ENCODE data around the gene MBD5. TPM values are rescaled to one million over a fixed set of nuclear protein-coding genes. Genes with fewer than 3 reads are reported as not detected.
A peak's percentile ranks its signal among the peaks of the same experiment; 100 is the strongest.
"Not testable (repeated sequence)": the region's sequence is repeated elsewhere in the genome, so short reads cannot be mapped to it uniquely, and the experiment has no call there.

MBD5 gene
- 72.5 TPM for total RNA-seq

- peak; percentile 63 for DNase-seq (ENCODE audit: low spot score)
- intact Hi-C loops (cut with DNase I), result no loop called here
- ATAC-seq, result peak; percentile 47
These were observed at the start of gene MBD5 for GRCh38 chr2:148021059-148021861. Gene MBD5, plus strand, starts transcription at chr2:148021091.

GRCh38 chr2:147976102-147976501 lies 44.8 kb upstream of the MBD5 start:
- ATAC-seq (no peak), DNase-seq (ENCODE audit: low spot score) (no peak)
- intact Hi-C loops (cut with DNase I), result no loop called here

- intact Hi-C loops (cut with DNase I), result no loop called here
- no peak for DNase-seq (ENCODE audit: low spot score)
- no peak for ATAC-seq
These were observed 43.2 kb upstream of the MBD5 start for GRCh38 chr2:147977679-147978078.

DNA sequence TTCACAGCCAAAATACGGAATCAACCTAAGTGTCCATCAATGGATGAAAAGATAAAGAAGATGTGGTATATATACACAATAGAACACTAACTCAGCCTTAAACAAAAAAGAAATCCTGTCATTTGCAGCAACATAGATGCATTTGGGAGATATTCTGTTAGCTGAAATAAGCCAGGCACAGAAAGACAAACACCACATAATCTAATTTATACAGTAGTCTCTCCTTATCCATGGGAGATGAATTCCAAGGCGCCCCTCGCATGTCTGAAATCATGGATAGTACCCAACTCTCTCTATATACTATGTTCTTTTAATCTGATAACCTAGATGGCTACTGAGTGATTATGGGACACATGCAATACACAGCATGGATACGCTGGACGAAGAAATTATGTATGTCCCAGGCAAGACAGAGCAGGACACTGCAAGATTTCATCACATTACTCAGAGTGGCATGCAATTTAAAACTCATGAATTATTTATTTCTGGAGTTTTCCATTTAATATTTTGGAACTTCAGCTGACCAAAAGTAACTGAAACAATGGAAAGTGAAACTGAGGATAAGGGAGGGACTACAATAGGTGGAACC lies 39.9 kb upstream of the MBD5 start:
- DNase-seq (ENCODE audit: low spot score) (no peak), ATAC-seq (no peak)
- intact Hi-C loops (cut with DNase I), result no loop called here

GRCh38 chr2:147989102-147989501 lies 31.8 kb upstream of the MBD5 start:
- intact Hi-C loops (cut with DNase I), result no loop called here
- DNase-seq (ENCODE audit: low spot score), result no peak
- ATAC-seq, result no peak

DNA sequence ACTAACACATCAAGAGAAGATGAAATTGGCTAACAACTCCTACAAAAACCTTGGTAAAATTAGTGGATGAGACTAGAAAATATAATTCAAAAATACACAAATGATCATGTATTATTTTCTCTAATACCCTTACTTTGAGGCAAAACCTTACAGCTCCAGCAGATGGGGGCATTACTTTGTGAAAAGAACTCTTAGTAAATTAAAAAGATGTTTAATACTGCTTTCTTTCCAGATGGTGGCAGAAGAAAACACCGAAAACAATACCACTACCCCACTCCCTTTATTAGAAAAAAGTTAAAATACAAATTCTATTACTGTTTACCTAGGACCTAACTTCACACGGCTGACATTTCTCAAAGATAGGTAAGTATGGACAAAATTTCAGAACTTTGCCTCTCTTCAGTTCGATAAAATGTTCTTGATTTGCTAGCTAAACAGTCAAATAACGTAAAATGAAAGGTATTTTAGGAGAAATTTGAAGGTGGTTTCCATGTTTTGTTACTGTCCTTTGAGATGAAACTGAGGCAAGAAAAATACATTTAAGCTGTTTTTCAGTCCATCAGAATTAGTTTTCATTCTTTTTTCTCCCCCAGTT lies 31.0 kb upstream of the MBD5 start:
- peak; percentile 80 for ATAC-seq
- DNase-seq (ENCODE audit: low spot score), result no peak
- intact Hi-C loops (cut with DNase I), result no loop called here

- intact Hi-C loops (cut with DNase I); DNase-seq (ENCODE audit: low spot score); ATAC-seq: not testable (repeated sequence)
These were observed 25.9 kb upstream of the MBD5 start for GRCh38 chr2:147994965-147995364.

- ATAC-seq (no peak), DNase-seq (ENCODE audit: low spot score) (no peak)
- intact Hi-C loops (cut with DNase I), result no loop called here
These were observed 24.1 kb upstream of the MBD5 start for GRCh38 chr2:147996828-147997227.

DNA sequence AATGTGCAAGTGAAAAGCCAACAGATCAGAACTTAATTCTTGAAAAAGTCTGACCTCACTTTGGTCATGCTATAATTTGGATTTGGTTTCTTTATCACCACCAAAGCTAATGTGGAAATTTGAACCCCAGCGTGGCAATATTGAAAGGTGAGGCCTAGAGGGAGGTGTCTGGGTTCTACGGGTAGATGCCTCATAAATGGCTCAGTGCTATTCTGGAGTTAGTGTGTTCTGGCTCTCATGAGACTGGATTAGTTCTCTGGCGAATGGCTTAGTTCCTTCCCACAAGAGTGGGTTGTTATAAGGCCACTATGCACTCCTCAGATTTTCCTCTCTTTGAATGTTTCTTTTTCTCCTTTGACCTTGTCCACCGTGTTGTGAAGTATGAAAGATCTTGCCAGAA lies 22.7 kb upstream of the MBD5 start:
- intact Hi-C loops (cut with DNase I), result no loop called here
- DNase-seq (ENCODE audit: low spot score), result no peak
- ATAC-seq, result no peak

DNA sequence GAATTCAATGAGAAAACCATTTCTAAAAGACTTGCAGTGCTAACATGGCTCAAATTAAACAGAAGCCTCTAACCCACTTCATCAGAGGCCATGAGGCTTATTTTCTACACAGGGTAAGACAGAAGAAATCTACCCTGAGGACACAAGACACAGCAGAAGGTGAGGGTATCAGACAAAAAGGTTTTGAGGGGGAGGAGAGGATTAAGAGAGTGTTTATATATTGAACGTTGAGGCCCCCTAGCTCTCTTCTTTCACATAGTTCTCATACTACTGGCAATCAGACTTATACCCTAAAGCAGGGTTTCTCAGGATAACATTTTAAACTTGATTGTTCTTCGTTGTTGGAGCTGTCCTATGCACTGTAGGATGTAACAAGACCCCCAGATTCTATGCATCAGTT lies 21.8 kb upstream of the MBD5 start:
- DNase-seq (ENCODE audit: low spot score) (no peak), ATAC-seq (no peak)
- intact Hi-C loops (cut with DNase I), result no loop called here

GRCh38 chr2:148000095-148000494 lies 20.8 kb upstream of the MBD5 start:
- DNase-seq (ENCODE audit: low spot score), result no peak
- ATAC-seq, result no peak
- intact Hi-C loops (cut with DNase I), result loop anchor here (5.0 kb wide), 1 partner anchor 267 kb away; no protein-coding TSS in a partner anchor

DNA sequence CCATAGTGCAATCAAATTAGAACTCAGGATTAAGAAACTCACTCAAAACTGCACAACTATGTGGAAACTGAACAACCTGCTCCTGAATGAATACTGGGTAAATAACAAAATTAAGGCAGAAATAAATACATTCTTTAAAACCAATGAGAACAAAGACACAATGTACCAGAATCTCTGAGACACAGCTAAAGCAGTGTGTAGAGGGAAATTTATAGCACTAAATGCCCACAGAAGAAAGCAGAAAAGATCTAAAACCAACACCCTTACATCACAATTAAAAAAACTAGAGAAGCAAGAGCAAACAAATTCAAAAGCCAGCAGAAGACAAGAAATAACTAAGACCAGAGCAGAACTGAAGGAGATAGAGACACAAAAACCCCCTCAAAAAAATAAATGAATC lies 18.5 kb upstream of the MBD5 start:
- not testable (repeated sequence) for ATAC-seq; DNase-seq (ENCODE audit: low spot score)
- intact Hi-C loops (cut with DNase I), result loop anchor here (5.0 kb wide), 1 partner anchor 265 kb away; no protein-coding TSS in a partner anchor

DNA sequence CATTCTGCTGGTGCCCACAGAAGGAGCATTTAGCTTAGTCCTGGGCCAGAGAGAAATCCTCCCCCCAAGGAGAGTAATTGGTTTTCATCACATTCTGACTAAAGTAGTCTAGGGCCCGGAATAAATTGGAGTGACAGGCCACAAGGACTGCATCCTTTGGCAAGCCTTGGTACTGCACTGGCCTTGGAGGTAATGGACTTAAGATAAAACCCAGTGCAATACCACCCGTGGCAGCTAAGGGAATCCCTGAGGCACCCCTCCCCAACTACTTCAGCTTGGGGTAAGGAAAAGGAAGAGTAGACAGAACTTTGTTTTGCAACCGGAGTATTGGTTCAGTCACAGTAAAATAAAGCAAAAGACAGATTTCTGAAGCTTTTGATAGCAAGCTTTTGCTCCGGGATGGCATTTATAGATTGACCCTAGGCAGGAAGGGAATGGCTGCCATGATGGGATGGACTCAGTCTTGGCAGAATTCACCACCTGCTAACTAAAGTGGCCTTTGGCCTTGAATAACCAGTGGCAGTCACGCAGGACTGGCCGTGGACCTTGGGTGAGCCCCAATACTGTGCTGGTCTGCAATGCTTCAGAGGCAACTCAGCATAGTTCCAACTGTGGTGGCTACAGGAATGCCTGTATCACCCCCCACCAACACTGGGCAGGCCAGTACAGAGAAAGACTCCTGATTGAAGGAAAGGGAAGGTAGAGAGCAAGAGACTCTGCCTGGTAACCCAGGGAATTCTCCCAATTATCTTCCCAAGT lies 14.5 kb upstream of the MBD5 start:
- intact Hi-C loops (cut with DNase I), result no loop called here
- ATAC-seq, result no peak
- no peak for DNase-seq (ENCODE audit: low spot score)

DNA sequence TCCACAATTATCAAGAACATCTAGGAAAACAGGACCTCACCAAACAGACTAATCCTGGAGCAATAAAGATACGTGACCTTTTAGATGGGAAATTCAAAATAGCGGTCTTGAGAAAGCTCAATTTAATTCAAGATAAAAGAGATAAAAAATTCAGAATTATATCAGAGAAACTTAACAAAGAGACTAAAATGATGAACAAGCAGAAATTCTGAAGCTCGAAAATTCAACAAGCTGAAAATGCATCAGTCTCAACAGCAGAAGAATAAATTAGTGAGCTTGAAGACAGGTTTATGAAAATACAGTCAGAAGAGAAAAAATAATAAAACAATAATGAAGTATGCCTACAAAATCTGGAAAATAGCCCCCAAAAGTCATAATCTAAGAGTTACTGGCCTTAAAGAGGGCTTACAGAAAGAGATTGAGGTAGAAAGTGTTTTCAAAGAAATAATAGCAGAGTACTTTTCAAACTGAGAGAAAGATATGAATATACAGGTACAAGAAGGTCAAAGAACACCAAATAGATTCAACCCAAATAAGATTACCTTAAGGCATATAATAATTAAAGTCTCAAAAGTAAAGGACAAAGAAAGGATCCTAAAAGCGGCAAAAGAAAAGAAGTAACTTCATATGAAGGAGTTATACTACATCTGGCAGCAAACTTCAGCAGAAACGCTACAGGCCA lies 13.5 kb upstream of the MBD5 start:
- intact Hi-C loops (cut with DNase I), result no loop called here
- no peak for ATAC-seq
- DNase-seq (ENCODE audit: low spot score), result no peak

DNA sequence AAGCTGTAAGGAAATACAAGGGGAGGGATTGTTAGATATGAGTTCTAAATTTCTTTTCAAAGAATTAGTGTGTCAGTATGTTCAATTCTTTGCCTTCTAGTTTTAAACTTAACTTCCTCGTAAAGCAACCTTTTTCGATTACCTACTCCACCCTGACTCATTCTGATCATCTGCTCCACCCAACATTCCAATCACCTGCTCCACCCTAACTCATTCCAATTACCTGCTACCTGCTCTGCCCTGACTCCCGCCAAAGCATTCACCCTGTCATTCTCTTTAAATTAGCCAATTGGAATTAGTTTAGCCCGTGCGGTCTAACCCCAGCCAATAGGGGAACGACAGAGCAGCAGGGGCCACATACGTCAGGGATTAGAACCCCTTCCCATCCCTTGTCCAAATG lies 12.5 kb upstream of the MBD5 start:
- DNase-seq (ENCODE audit: low spot score); ATAC-seq; intact Hi-C loops (cut with DNase I): not testable (repeated sequence)

GRCh38 chr2:148013876-148014275 lies 7.0 kb upstream of the MBD5 start:
- no peak for ATAC-seq

GRCh38 chr2:148014616-148015015 lies 6.3 kb upstream of the MBD5 start:
- ATAC-seq (no peak), DNase-seq (ENCODE audit: low spot score) (no peak)
- intact Hi-C loops (cut with DNase I), result no loop called here

More at GRCh38 chr2:148013876-148014275, 7.0 kb upstream of the MBD5 start:
- intact Hi-C loops (cut with DNase I), result no loop called here
- no peak for DNase-seq (ENCODE audit: low spot score)

DNA sequence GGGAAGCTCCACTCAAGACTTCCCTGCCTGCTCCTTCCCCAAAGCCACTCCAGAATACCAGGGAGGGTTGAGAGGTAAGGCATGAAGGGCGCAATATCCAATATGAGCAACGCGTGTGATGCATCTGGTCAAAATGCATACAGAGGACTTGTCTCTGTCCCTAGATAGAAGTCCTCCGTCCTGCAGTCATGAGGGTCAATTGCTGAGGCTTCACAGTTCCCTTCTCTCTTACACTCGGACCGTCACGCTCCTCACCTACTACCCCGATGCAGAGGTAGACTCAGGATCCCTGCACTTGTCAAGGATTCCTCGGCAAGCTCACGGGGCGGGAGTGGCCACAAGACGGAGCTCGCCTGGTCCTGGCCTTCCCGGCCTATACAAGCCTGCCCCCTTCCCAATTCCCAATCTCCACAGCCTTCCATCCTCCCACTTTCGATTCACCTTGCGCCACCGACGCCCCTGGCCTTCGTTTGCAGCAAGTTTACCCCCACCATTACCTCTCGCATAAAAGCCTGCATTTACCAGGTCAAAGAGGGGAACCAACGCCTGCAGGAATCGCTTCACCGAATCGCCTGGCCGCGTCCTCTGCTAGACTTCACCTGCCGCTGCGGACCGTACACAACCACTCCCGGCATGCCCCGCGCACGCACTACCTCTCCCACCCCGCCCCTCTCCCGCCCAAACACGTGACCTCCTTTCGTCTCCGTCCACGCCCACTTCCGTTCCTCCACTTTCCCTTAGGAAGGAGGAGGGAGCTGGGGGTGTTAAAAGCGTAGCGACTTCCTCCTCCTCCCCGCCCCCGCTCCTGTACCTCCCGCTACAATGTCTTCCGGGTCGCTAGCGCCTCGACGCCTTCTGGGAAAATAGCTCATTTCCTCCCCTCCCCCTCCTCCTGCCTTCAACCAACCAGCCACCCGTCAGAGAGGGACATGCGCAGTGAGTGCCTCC lies 506 bp upstream of the MBD5 start, which contains the start of gene ORC4:
TSS of gene ORC4 (minus strand) at position 627 of the 948 bp plus-strand sequence. CDS start 44,779 bp downstream, outside the sequence.
- ATAC-seq, result peak; percentile 99
- DNase-seq (ENCODE audit: low spot score), result peak; percentile 98
- intact Hi-C loops (cut with DNase I), result no loop called here

All from sciatic nerve (tissue), 2 donors.